ENCODE data around the gene ATP10A.

DNA sequence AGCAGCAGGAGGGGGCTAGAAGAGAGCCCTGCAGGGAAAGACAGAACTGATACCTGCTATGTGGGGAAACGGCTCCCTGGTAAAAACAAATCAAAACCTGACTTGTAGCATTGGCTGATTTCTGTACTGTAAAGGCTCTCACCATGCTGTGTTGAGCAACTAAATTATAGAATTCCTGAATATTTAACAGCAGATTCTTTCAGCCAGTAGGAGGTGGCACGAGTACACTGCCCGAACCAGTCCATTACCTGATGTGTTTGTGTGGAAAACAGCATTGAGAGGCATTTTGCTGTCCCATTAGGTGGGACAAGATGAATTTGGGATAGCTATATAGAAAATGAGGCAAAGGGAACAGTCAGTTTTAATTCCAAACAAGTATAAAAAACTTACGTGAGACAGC is 201.2 kb downstream of the ATP10A start:
- TF ChIP-seq, protein P1, sequence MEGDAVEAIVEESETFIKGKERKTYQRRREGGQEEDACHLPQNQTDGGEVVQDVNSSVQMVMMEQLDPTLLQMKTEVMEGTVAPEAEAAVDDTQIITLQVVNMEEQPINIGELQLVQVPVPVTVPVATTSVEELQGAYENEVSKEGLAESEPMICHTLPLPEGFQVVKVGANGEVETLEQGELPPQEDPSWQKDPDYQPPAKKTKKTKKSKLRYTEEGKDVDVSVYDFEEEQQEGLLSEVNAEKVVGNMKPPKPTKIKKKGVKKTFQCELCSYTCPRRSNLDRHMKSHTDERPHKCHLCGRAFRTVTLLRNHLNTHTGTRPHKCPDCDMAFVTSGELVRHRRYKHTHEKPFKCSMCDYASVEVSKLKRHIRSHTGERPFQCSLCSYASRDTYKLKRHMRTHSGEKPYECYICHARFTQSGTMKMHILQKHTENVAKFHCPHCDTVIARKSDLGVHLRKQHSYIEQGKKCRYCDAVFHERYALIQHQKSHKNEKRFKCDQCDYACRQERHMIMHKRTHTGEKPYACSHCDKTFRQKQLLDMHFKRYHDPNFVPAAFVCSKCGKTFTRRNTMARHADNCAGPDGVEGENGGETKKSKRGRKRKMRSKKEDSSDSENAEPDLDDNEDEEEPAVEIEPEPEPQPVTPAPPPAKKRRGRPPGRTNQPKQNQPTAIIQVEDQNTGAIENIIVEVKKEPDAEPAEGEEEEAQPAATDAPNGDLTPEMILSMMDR (IDR thresholded peaks at IDR 0.05), result no peak
- no peak for TF ChIP-seq EP300 (IDR thresholded peaks at IDR 0.05)
- no peak for TF ChIP-seq POLR2A (IDR thresholded peaks at IDR 0.05)
